Left lung (tissue), 10 donors: ENCODE data around the gene PUM1. TPM values are rescaled to one million over a fixed set of nuclear protein-coding genes. Genes with fewer than 3 reads are reported as not detected.

Experiments used
- ATAC-seq: fragments of 200-7000 bp; cut with Tn5 transposase; one replicate; pipeline ENCODE4 v1.9.1; 2020; ENCODE audit warnings: moderate library complexity
- DNase-seq, 4 donors: peaks; one replicate each; pipeline ENCODE4 v3.0.0-alpha.2; 2013 to 2020
- H3K27ac ChIP-seq, 2 donors: fragments of 200-600 bp; sonication (generic) in 1 of 2; one replicate each; pipeline versions ENCODE4 v1.5.0 to v1.8.0; 2020 to 2021
- H3K27me3 ChIP-seq, 2 donors: fragments of 200-600 bp; sonication (generic) in 1 of 2; one replicate each; pipeline versions ENCODE4 v1.5.0 to v1.8.0; 2020 to 2021
- H3K36me3 ChIP-seq, 2 donors: fragments of 200-600 bp; sonication (generic) in 1 of 2; one replicate each; pipeline versions ENCODE4 v1.5.0 to v1.8.0; 2020 to 2021
- H3K4me1 ChIP-seq, 2 donors: fragments of 200-600 bp; one replicate each; pipeline ENCODE4 v1.8.0; 2021
- H3K4me3 ChIP-seq, 2 donors: fragments of 200-600 bp; sonication (generic) in 1 of 2; one replicate each; pipeline versions ENCODE4 v1.5.0 to v1.8.0; 2020 to 2021; ENCODE audit warnings: mild to moderate bottlenecking in 1 of 2
- H3K9me3 ChIP-seq, 2 donors: fragments of 200-600 bp; sonication (generic) in 1 of 2; one replicate each; pipeline versions ENCODE4 v1.5.0 to v1.8.0; 2020 to 2021
- intact Hi-C, 2 donors: fragments of 100-400 bp; cut with DNase I; formaldehyde crosslinking; loops; one replicate each; pipeline versions ENCODE4 v1.11.2 to v1.14.2; 2022
- polyA plus RNA-seq, 6 donors: library from polyadenylated mRNA; unstranded; fragments of 120-200 nt; gene quantifications; one replicate each; pipeline ENCODE4 v1.2.1, GENCODE V29; 2013; ENCODE audit not compliant: insufficient read length in 6 of 6
- total RNA-seq, 2 donors: library from RNA; stranded (reverse); fragmentation: NEBNext Ultra II Directional; extraction: Animal tissue kit (Norgen Biotek cat#: 25700); gene quantifications; one replicate each; pipeline ENCODE4 v1.2.1, GENCODE V29; 2021
- TF ChIP-seq, protein P1 (sequence below), 2 donors: fragments of 200-600 bp; sonication (generic) in 1 of 2; IDR thresholded peaks; one replicate each; pipeline versions ENCODE4 v1.5.0 to v1.8.0; 2021; ENCODE audit warnings: antibody characterized with exemption in 2 of 2
- donor health status: DM: no; HTN: yes; CAD: no.
- donor health status: DM: no; HTN: no; CAD: no.

Gene PUM1
- total and polyA plus RNA-seq, 8 donors: 96.7 to 125 (median 108) TPM

DNA sequence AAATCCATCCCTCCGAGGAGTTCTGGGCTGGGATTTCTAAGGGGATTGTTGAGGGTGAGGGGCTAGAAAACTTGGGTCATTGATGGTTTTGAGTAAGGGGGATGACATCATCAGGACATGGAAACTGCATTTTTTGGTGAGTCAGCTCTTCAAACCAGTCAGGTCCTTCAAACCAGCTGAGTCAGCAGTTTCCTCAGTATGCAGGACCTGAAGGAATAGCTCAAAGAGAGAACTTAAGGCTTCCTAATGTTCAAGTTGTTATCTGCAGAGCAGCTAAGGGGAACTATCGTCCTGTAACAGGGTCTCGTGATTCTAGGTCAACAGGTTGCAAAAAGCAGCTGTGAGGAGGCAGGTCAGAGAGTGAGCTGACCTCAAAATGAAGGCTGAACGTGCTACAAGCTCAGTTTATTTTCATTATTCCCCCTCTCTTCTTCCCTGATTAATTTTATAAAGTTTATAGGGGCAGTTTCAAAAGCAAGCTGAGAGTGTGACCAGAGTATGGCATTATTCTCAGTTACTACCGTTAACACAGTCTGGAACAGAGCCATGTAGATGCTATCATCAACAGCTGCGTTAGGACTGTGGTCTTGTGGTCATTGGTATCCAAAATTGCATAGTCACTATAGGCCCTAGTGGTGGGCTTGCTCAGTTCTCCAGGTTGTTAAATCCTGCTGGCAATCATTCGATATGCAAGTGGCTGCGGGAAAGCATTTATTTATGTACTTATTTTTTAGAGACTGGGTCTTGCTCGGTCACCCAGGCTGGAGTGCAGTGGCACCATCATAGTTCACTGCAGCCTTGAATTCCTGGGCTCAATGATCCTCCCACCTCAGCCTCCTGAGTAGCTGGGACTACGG is 146.3 kb downstream of the PUM1 start:
- no peak overlapping the region for H3K27ac ChIP-seq
- no peaks in the 10 kb centered on the region for H3K27me3 ChIP-seq
- H3K9me3 ChIP-seq: no peaks in the 10 kb centered on the region
- ATAC-seq (peak; percentile 67), DNase-seq (peak in 2 of 4 donors; percentile 2 to 30)
- H3K4me1 ChIP-seq: peaks cover 0 to 19% of the 10 kb centered on the region in 2 donors
- H3K36me3 ChIP-seq: no peaks in the 10 kb centered on the region
- TF ChIP-seq, protein P1, sequence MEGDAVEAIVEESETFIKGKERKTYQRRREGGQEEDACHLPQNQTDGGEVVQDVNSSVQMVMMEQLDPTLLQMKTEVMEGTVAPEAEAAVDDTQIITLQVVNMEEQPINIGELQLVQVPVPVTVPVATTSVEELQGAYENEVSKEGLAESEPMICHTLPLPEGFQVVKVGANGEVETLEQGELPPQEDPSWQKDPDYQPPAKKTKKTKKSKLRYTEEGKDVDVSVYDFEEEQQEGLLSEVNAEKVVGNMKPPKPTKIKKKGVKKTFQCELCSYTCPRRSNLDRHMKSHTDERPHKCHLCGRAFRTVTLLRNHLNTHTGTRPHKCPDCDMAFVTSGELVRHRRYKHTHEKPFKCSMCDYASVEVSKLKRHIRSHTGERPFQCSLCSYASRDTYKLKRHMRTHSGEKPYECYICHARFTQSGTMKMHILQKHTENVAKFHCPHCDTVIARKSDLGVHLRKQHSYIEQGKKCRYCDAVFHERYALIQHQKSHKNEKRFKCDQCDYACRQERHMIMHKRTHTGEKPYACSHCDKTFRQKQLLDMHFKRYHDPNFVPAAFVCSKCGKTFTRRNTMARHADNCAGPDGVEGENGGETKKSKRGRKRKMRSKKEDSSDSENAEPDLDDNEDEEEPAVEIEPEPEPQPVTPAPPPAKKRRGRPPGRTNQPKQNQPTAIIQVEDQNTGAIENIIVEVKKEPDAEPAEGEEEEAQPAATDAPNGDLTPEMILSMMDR (IDR thresholded peaks at IDR 0.05): no peak
- no peak overlapping the region for H3K4me3 ChIP-seq
- intact Hi-C loops: loop anchor here in 1 of 2 donors (10.0 kb wide), 1 partner anchor 114 kb away; no protein-coding TSS in a partner anchor

DNA sequence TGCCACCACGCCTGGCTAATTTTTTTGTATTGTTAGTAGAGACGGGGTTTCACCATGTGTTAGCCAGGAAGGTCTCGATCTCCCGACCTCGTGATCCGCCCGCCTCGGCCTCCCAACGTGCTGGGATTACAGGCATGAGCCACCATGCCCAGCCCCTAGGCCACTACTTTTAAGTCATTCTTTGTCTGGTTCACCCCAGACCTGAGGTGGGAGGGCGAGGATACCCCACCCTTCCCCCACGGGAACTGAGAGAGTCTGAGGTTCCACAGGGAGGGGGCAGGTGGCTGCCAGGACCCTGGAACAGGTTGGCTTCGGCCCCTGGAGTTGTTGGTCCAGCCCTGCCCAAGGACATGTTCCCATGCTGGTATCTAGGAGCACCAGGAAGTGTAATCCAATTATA is 149.2 kb downstream of the PUM1 start:
- Histone ChIP-seq H3K9me3 (no peaks in the 10 kb centered on the region), H3K36me3 (no peaks in the 10 kb centered on the region), H3K27ac (no peak overlapping the region), H3K27me3 (peaks cover 0 to under 1% of the 10 kb centered on the region in 2 donors), H3K4me3 (no peak overlapping the region), H3K4me1 (peaks cover 0 to 41% of the 10 kb centered on the region in 2 donors)
- DNase-seq: peak in 1 of 4 donors; percentile 36
- intact Hi-C loops: loop anchor here in 1 of 2 donors (10.0 kb wide), 1 partner anchor 111 kb away; no protein-coding TSS in a partner anchor
- TF ChIP-seq, protein P1 (IDR thresholded peaks at IDR 0.05): no peak
- ATAC-seq: no peak

DNA sequence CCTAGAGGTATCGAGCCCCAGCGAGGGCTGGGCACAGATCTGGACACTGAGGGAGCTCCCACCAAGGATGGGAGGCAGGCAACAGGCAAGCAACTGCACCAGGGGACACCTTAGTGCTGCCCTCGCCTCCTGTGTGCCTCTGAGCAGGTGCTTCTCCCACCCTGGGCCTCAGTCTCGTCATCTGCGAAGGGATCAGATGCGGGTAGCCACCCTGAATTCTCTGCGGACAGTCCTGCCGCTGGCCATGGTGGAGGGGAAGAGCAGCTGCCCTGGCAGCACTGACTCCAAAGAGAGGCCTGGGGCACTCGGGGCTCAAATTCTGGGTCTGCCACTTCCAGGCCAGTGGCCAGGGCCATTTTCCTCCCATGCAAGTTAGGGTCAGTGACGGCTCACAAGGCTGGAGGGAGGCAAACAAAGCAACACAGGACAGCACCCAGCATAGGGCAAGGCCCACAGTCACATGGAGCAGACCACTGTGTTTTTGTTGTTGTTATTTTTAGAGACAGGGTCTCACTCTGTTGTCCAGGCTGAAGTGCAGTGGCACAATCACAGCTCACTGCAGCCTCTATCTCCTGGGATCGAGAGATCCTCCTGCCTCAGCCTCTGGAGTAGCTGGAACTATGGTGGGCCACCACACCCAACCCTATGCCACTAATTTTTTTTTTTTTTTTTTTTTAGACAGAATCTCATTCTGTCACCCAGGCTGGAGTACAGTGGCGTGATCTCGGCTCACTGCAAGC is 149.9 kb downstream of the PUM1 start:
- H3K27ac ChIP-seq: no peak overlapping the region
- ATAC-seq (no peak), DNase-seq (peak in 1 of 4 donors; percentile 47)
- no peaks in the 10 kb centered on the region for H3K9me3 ChIP-seq
- H3K36me3 ChIP-seq: no peaks in the 10 kb centered on the region
- intact Hi-C loops: loop anchor here in 1 of 2 donors (10.0 kb wide), 1 partner anchor 111 kb away; no protein-coding TSS in a partner anchor
- TF ChIP-seq, protein P1 (IDR thresholded peaks at IDR 0.05): no peak
- no peak overlapping the region for H3K4me3 ChIP-seq
- H3K4me1 ChIP-seq: peaks cover 3 to 48% of the 10 kb centered on the region in 2 donors
- peaks cover 0 to 7% of the 10 kb centered on the region in 2 donors for H3K27me3 ChIP-seq

DNA sequence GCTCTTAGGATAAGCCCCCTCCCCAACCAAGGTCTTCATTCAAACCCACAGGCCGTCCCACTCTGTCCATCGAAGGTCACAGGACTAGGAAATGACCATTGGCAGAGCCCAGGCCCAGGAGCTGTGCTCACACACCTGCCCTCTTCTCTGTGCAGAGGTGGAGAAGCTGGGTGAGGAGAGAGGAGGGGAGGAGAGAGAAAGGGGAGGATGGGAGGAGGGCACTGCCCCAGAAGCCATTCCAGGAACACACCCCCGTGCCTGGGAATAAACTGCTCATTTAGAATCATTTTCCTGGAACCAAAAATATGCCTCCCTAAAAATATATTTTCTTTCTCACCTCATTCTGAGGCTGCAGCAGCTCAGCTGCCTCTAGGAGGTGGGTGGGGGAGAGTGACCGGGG is 150.6 kb downstream of the PUM1 start:
- DNase-seq: peak in 1 of 4 donors; percentile 14
- peaks cover 3 to 50% of the 10 kb centered on the region in 2 donors for H3K4me1 ChIP-seq
- H3K27ac ChIP-seq: no peak overlapping the region
- H3K4me3 ChIP-seq: no peak overlapping the region
- H3K36me3 ChIP-seq: no peaks in the 10 kb centered on the region
- ATAC-seq: no peak
- TF ChIP-seq, protein P1 (IDR thresholded peaks at IDR 0.05): no peak
- intact Hi-C loops: loop anchor here (5.0 to 10.0 kb wide), 3 partner anchors 110 to 133 kb away; no protein-coding TSS in a partner anchor
- H3K9me3 ChIP-seq: no peaks in the 10 kb centered on the region
- peaks cover 0 to 14% of the 10 kb centered on the region in 2 donors for H3K27me3 ChIP-seq

DNA sequence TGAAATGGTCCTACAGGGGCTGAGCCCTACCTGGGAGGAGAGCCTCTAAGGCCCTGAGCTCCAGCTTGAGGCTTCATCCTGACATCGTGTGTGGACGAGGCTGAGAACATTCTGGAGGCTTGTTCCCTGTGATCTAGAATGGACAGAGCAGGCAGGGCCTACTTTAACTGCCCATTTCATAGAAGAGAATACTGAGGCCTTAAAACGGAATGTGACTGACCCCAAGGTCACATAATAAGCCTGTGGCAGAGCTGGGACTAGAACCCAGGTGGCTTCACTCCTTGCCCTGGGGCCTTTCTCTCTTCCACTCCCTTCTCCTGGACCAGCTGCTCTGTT is 151.0 kb downstream of the PUM1 start:
- H3K27ac ChIP-seq: no peak overlapping the region
- no peaks in the 10 kb centered on the region for H3K9me3 ChIP-seq
- ATAC-seq: no peak
- intact Hi-C loops: loop anchor here (5.0 to 10.0 kb wide), 3 partner anchors 110 to 132 kb away; no protein-coding TSS in a partner anchor
- TF ChIP-seq, protein P1 (IDR thresholded peaks at IDR 0.05): no peak
- no peak for DNase-seq
- H3K4me1 ChIP-seq: peaks cover 3 to 51% of the 10 kb centered on the region in 2 donors
- no peaks in the 10 kb centered on the region for H3K36me3 ChIP-seq
- H3K4me3 ChIP-seq: no peak overlapping the region
- H3K27me3 ChIP-seq: peaks cover 0 to 18% of the 10 kb centered on the region in 2 donors
